ENCODE data around the gene FGFBP2. TPM values are rescaled to one million over a fixed set of nuclear protein-coding genes. Genes with fewer than 3 reads are reported as not detected.
"Not testable (repeated sequence)": the region's sequence is repeated elsewhere in the genome, so short reads cannot be mapped to it uniquely, and the experiment has no call there.

Gene FGFBP2
- total RNA-seq, 2 donors from 2014 or later, result not detected

DNA sequence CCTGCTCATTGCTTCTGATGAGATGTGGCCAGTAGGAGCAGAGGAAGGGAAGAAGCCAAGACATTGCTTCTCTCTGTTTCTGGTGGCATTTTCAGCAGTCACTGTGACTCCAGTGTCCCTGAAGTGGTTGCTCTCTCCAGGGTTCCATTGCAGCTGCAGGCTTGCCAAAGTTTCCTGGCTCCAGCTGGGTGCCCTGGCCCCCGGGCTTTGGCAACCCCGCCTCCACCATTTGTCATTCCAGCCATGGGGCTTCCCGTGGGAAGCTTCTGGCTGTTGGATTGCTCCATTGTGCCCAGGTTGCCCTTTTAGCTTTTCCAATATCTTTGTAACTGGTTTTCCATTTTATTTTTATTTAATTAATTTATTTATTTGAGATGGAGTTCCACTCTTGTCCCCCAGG is 37.1 kb downstream of the FGFBP2 start:
- Histone ChIP-seq H3K27me3 (replicated peaks; ENCODE audit: insufficient read depth) (no peaks in the 10 kb centered on the region), H3K9me3 (no peaks in the 10 kb centered on the region), H3K27ac (no peak overlapping the region), H3K4me3 (no peak overlapping the region), H3K4me1 (ENCODE audit: control insufficient read depth in 1 of 2, low read depth in 2 of 2) (peaks cover 0 to 3% of the 10 kb centered on the region in 2 donors), H3K36me3 (no peaks in the 10 kb centered on the region)
- no peak for ATAC-seq (ENCODE audit: insufficient number of reproducible peaks, low FRiP score, low read depth)
- TF ChIP-seq, protein P1, sequence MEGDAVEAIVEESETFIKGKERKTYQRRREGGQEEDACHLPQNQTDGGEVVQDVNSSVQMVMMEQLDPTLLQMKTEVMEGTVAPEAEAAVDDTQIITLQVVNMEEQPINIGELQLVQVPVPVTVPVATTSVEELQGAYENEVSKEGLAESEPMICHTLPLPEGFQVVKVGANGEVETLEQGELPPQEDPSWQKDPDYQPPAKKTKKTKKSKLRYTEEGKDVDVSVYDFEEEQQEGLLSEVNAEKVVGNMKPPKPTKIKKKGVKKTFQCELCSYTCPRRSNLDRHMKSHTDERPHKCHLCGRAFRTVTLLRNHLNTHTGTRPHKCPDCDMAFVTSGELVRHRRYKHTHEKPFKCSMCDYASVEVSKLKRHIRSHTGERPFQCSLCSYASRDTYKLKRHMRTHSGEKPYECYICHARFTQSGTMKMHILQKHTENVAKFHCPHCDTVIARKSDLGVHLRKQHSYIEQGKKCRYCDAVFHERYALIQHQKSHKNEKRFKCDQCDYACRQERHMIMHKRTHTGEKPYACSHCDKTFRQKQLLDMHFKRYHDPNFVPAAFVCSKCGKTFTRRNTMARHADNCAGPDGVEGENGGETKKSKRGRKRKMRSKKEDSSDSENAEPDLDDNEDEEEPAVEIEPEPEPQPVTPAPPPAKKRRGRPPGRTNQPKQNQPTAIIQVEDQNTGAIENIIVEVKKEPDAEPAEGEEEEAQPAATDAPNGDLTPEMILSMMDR (IDR thresholded peaks at IDR 0.05), result no peak
- no peak for DNase-seq (ENCODE audit: low spot score)

DNA sequence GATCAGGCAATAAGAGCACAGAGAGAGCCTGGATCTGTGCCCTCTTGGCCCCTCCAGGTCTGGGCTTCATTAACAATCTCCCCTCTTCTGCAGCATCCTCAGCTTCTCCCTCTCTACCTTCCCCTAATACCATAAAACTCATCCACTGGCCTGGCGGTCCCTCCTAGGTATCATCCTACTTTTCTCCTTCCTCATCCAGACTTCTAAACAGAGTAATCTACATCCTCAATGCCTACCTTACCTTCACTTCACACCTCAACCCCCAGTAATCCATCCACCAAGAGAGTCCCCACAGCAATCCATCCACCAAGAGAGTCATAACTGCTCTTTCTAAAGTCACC is 41.4 kb downstream of the FGFBP2 start:
- H3K4me3 ChIP-seq, result no peak overlapping the region
- no peaks in the 10 kb centered on the region for H3K27me3 ChIP-seq (replicated peaks; ENCODE audit: insufficient read depth)
- ATAC-seq (ENCODE audit: insufficient number of reproducible peaks, low FRiP score, low read depth) (no peak), DNase-seq (ENCODE audit: low spot score) (no peak)
- no peaks in the 10 kb centered on the region for H3K9me3 ChIP-seq
- TF ChIP-seq, protein P1 (IDR thresholded peaks at IDR 0.05), result no peak
- H3K4me1 ChIP-seq (ENCODE audit: control insufficient read depth in 1 of 2, low read depth in 2 of 2), result peaks cover 0 to 9% of the 10 kb centered on the region in 2 donors
- H3K36me3 ChIP-seq, result no peaks in the 10 kb centered on the region
- no peak overlapping the region for H3K27ac ChIP-seq

DNA sequence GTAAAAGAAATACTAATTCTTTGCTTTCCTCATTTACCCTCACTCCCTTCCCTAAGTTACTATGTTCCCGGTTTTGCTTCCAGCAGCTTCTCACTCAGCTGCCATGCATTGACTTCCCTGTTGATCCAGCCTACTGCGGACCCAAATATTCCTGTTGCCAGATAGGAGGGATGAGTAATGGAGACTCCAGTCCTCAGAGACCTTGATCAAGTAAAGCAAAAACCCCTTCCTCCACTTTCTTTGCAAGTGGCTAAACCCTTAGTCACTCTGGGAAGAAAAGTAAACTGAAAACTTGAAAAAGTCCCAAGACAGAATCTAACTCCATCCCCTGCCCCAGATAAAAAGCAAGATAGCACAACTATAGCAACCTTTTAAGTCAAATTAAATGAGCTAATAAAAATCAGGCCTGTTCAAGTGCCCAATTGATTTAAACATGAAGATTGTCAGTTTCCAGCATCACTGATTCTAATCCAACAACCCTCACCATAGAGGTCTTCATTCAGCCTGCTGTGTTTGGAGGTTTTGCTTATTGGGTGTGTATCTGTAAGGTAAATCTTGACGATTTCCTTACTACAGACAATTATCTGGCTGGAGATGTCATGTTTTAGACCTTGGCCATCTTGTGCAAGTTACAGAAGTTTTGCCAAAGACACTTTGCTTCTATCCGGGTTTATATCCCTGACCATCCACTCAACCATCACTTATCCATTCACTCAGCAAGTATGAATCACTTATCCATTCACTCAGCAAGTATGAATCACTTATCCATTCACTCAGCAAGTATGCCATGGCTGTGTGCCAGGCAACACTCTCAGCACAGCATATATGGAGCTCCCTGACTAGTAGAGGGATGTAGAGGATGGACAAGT is 42.0 kb downstream of the FGFBP2 start:
- DNase-seq (ENCODE audit: low spot score), result peak; percentile 83

DNA sequence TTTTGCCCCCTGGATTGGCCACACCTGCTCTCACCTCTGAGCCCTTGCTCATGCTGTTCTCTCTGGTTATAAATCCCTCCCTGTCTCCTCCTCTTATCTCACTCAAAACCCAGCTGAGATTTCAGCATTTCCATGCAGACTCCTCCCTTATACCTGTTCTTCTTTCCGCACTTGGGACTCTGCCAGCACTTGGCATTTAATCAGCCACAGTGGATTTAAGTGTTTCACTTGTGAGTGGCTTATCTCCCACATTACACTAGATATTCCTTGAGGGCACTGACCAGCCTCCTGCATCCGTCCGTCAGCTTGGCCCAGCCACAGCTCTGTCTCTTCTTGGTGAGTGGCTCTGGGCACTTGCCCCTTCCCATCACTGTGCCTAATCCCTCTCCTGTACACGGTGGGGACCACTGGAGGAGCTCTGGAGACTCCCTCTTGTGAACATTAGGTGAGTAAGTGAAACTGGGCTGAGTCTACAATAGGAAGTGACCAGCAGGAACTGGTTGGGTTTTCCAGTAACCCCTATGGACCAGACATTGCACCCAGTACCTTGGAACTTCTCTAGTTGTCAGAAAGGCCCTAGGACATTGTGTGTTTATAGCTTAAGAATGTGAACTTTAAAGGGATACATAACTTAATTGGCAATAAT is 44.4 kb downstream of the FGFBP2 start:
- Histone ChIP-seq H3K4me3 (no peak overlapping the region), H3K27me3 (replicated peaks; ENCODE audit: insufficient read depth) (no peaks in the 10 kb centered on the region), H3K36me3 (no peaks in the 10 kb centered on the region), H3K27ac (no peak overlapping the region), H3K4me1 (ENCODE audit: control insufficient read depth in 1 of 2, low read depth in 2 of 2) (peaks cover 0 to 9% of the 10 kb centered on the region in 2 donors), H3K9me3 (no peaks in the 10 kb centered on the region)
- DNase-seq (ENCODE audit: low spot score) (no peak), ATAC-seq (ENCODE audit: insufficient number of reproducible peaks, low FRiP score, low read depth) (no peak)
- TF ChIP-seq, protein P1 (IDR thresholded peaks at IDR 0.05), result no peak

More for the DNA sequence above, 42.0 kb downstream of the FGFBP2 start:
- Histone ChIP-seq H3K27ac (peak overlapping the region; percentile 4 to 20), H3K36me3 (no peaks in the 10 kb centered on the region), H3K4me1 (ENCODE audit: control insufficient read depth in 1 of 2, low read depth in 2 of 2) (peaks cover 0 to 9% of the 10 kb centered on the region in 2 donors), H3K27me3 (replicated peaks; ENCODE audit: insufficient read depth) (no peaks in the 10 kb centered on the region), H3K9me3 (no peaks in the 10 kb centered on the region), H3K4me3 (no peak overlapping the region)
- TF ChIP-seq, protein P1 (IDR thresholded peaks at IDR 0.05), result no peak
- ATAC-seq (ENCODE audit: insufficient number of reproducible peaks, low FRiP score, low read depth), result no peak

DNA sequence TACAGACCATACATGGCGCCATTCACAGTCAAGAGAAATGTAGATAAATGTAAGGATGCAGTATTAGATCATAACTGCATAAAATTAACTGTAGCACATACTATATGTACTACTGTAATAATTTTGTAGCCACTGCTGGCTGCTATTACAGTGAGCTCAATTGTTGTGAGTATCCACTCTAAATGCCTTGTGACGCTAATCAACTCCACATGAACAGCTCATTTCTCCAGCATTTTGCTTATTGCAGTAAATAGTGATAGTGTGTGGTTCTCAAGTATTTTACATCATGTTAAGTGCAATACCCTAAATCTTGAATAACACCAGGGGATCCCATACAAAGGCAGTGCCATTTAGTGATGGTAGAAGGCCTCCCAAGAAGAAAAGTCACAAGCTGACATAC is 45.7 kb downstream of the FGFBP2 start:
- Histone ChIP-seq H3K27me3 (replicated peaks; ENCODE audit: insufficient read depth) (no peaks in the 10 kb centered on the region), H3K4me3 (no peak overlapping the region), H3K9me3 (no peaks in the 10 kb centered on the region), H3K27ac (no peak overlapping the region), H3K36me3 (no peaks in the 10 kb centered on the region), H3K4me1 (ENCODE audit: control insufficient read depth in 1 of 2, low read depth in 2 of 2) (peaks cover 0 to 9% of the 10 kb centered on the region in 2 donors)
- TF ChIP-seq, protein P1 (IDR thresholded peaks at IDR 0.05), result no peak
- ATAC-seq (ENCODE audit: insufficient number of reproducible peaks, low FRiP score, low read depth), result no peak
- DNase-seq (ENCODE audit: low spot score), result no peak

DNA sequence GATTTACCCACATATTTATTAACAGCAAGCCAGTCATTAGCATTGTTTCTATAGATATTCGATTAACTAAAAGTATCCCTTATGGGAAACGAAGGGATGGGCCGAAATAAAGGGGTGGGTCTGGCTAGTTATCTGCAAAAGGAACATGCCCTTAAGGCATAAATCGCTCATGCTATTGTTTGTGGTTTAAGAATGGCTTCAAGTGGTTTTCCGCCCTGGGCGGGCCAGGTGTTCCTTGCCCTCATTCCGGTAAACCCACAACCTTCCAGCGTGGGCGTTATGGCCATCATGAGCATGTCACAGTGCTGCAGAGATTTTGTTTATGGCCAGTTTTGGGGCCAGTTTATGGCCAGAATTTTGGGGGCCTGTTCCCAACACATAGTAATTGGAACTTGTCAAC is 46.6 kb downstream of the FGFBP2 start:
- H3K4me3 ChIP-seq; H3K36me3 ChIP-seq; H3K27me3 ChIP-seq (replicated peaks; ENCODE audit: insufficient read depth); ATAC-seq (ENCODE audit: insufficient number of reproducible peaks, low FRiP score, low read depth); H3K27ac ChIP-seq; DNase-seq (ENCODE audit: low spot score); H3K4me1 ChIP-seq (ENCODE audit: control insufficient read depth in 1 of 2, low read depth in 2 of 2); H3K9me3 ChIP-seq: not testable (repeated sequence)

Data from thoracic aorta (tissue), 2 donors.